Measurements from ENCODE around the gene TUT4.

DNA sequence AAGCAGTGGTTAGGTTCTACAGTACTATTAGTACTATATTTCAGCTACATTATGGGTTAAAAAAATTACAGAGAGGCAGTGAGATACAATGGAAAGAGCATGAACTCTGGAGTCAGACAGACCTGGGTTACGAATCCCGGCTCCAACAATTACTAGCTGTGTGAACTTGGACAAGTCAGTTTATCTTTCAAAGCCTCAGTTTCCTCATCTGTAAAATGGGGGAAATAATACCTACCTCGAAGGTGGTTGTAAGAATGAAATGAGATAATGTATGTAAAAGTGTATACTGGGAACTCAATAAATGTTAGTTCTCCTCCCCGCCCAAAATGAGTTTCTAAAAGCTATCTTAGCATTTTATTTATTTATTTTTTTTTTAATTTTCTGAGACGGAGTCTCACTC lies 89.0 kb downstream of the TUT4 start:
- TF ChIP-seq POLR2AphosphoS5 (IDR thresholded peaks at IDR 0.05) (no peak), POLR2A (IDR thresholded peaks at IDR 0.05) (no peak)
- TF ChIP-seq, protein P1, sequence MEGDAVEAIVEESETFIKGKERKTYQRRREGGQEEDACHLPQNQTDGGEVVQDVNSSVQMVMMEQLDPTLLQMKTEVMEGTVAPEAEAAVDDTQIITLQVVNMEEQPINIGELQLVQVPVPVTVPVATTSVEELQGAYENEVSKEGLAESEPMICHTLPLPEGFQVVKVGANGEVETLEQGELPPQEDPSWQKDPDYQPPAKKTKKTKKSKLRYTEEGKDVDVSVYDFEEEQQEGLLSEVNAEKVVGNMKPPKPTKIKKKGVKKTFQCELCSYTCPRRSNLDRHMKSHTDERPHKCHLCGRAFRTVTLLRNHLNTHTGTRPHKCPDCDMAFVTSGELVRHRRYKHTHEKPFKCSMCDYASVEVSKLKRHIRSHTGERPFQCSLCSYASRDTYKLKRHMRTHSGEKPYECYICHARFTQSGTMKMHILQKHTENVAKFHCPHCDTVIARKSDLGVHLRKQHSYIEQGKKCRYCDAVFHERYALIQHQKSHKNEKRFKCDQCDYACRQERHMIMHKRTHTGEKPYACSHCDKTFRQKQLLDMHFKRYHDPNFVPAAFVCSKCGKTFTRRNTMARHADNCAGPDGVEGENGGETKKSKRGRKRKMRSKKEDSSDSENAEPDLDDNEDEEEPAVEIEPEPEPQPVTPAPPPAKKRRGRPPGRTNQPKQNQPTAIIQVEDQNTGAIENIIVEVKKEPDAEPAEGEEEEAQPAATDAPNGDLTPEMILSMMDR (IDR thresholded peaks at IDR 0.05), result no peak
